Gastroesophageal sphincter (tissue), 3 donors: Measurements from ENCODE around the gene CTPS2.

Experiments
- EP300 ChIP-seq: sonication (generic); formaldehyde crosslinking; IDR thresholded peaks from one replicate; pipeline ENCODE4 v1.6.1; 2017; ENCODE audit warnings: antibody characterized with exemption, mild to moderate bottlenecking
- POLR2A ChIP-seq, 2 donors: fragments of 450-650 bp; IDR thresholded peaks; one replicate each; pipeline ENCODE4 v1.6.1; 2017; ENCODE audit warnings: antibody characterized with exemption in 2 of 2, mild to moderate bottlenecking in 2 of 2, moderate library complexity in 1 of 2
- POLR2AphosphoS5 ChIP-seq: sonication (generic); formaldehyde crosslinking; IDR thresholded peaks from one replicate; pipeline ENCODE4 v1.6.1; 2017; ENCODE audit warnings: antibody characterized with exemption
- TF ChIP-seq, protein P1 (sequence below), 4 experiments: fragments of 200-600 bp in 2 of 4; fragments of 450-650 bp in 2 of 4; sonication (generic) in 1 of 4; IDR thresholded peaks; one replicate each; pipeline ENCODE4 v1.5.1; 2017 to 2019; ENCODE audit warnings: antibody characterized with exemption in 4 of 4, mild to moderate bottlenecking in 2 of 4, moderate library complexity in 2 of 4

DNA sequence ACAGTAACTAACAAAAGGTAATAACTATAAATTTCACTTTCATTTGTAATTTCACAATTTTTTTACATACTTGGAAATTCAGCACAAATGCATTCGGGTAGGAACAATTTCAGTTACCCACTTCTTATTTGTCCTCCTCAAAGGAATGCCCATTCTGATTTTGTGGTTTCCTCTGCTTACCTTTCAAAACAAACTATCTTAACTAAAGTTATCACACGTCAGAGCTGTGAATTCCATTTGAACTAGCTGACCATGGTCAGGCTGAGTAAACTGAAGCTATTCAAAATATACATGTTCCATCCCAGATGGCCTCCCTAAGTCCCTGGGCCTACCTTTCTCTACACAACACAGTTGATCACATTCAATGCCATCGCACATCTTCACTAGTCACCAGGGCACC is 4.5 kb downstream of the CTPS2 start:
- TF ChIP-seq, protein P1, sequence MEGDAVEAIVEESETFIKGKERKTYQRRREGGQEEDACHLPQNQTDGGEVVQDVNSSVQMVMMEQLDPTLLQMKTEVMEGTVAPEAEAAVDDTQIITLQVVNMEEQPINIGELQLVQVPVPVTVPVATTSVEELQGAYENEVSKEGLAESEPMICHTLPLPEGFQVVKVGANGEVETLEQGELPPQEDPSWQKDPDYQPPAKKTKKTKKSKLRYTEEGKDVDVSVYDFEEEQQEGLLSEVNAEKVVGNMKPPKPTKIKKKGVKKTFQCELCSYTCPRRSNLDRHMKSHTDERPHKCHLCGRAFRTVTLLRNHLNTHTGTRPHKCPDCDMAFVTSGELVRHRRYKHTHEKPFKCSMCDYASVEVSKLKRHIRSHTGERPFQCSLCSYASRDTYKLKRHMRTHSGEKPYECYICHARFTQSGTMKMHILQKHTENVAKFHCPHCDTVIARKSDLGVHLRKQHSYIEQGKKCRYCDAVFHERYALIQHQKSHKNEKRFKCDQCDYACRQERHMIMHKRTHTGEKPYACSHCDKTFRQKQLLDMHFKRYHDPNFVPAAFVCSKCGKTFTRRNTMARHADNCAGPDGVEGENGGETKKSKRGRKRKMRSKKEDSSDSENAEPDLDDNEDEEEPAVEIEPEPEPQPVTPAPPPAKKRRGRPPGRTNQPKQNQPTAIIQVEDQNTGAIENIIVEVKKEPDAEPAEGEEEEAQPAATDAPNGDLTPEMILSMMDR (IDR thresholded peaks at IDR 0.05): no peak
- TF ChIP-seq EP300 (no peak), POLR2A (IDR thresholded peaks at IDR 0.05) (no peak), POLR2AphosphoS5 (no peak)
